ENCODE results near the gene CNOT11.
A peak's percentile ranks its signal among the peaks of the same experiment; 100 is the strongest.
"Not testable (repeated sequence)": the region's sequence is repeated elsewhere in the genome, so short reads cannot be mapped to it uniquely, and the experiment has no call there.

Gene CNOT11

DNA sequence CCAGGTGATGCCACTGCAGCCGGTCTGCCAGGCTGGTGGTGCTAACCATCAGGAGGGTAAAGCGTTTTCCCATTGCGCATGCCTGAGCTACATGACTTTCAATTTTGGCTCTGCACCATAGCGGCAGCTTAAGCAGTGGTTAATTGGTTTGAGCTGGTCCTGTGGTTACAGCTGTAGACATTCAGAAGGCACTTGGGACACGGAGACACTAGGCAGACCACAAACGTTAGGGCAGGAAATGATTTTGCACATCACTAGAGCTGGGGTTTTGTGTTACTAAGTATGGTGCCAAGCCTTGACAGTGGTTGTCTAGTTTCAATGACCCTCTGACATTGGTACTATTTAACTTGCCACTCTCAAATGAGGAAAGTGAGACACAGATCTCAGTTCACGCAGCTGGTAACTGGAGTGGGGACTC, 28.9 kb upstream of the CNOT11 start:
- TF ChIP-seq CTCF (IDR thresholded peaks at IDR 0.05; ENCODE audit: insufficient read depth, low read length, missing control alignments) = no peak
- ChIA-PET POLR2A (no interaction called here), CTCF (interaction anchor here (0.7 to 1.4 kb wide), 3 partner anchors 9 to 20 kb away, joined by 3 to 4 read pairs (median 3); no protein-coding TSS in a partner anchor)
- H3K4me3 ChIP-seq (ENCODE audit: low read depth, low read length) = no peak overlapping the region
- DNase-seq (ENCODE audit: low read depth, low spot score) = no peak

DNA sequence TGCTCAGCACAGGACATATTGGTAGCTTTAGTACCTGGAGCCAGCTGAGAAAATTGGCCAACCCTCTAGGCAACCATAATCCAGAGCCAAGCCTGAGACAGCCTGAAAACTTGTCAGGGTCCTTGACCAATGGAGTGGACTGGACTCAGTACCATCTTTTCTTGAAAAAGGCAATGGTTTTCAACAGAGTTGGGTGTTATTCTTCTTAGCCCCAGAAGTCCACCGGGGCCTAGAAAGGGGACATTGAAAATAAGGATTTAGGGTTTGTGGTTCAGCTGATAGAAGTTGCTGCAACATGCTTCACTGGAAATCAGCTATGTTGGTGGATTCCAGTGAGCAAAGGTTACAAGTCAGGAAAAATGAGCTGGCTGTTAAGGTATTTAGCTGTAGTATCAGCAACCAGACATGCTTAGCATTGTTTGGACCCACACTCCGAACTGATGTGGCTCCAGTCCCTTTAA, 22.1 kb upstream of the CNOT11 start:
- ChIA-PET CTCF (interaction anchor here (1.3 to 1.6 kb wide), 2 partner anchors 9 to 26 kb away, joined by 3 to 6 read pairs; no protein-coding TSS in a partner anchor), POLR2A (no interaction called here)
- peak; percentile 31 for DNase-seq (ENCODE audit: low read depth, low spot score)
- H3K4me3 ChIP-seq (ENCODE audit: low read depth, low read length) = no peak overlapping the region
- TF ChIP-seq CTCF (IDR thresholded peaks at IDR 0.05; ENCODE audit: insufficient read depth, low read length, missing control alignments) = no peak

DNA sequence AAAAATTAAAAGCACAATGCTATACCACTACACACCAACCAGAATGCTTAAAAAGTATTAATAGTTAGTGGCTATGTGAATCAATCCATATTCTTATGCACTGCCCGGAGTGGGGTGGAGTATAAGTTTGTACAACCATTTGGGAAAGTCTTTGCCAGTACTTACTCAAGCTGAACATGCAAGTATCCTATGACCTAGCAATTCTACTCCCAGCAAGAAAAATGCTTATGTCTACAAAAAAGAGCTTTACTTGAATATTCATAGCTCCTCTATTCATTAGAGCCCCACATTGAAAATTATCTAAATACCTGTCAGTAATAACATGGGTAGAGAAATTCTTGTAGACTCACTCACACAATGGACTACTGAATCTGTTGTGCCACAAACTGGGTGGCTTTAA, 21.4 kb upstream of the CNOT11 start:
- ChIA-PET CTCF (interaction anchor here (0.6 to 1.6 kb wide), 4 partner anchors 9 to 29 kb away, joined by 3 to 6 read pairs (median 3); no protein-coding TSS in a partner anchor), POLR2A (no interaction called here)
- DNase-seq (ENCODE audit: low read depth, low spot score) = no peak
- no peak overlapping the region for H3K4me3 ChIP-seq (ENCODE audit: low read depth, low read length)
- TF ChIP-seq CTCF (IDR thresholded peaks at IDR 0.05; ENCODE audit: insufficient read depth, low read length, missing control alignments) = no peak

GRCh38 chr2:101231937-101232730, 20.6 kb upstream of the CNOT11 start:
- no peak overlapping the region for H3K4me3 ChIP-seq (ENCODE audit: low read depth, low read length)
- CTCF ChIA-PET = interaction anchor here (0.5 to 1.4 kb wide), 6 partner anchors 9 to 170 kb away, joined by 3 to 4 read pairs (median 3); no protein-coding TSS in a partner anchor
- POLR2A ChIA-PET = no interaction called here
- no peak for TF ChIP-seq CTCF (IDR thresholded peaks at IDR 0.05; ENCODE audit: insufficient read depth, low read length, missing control alignments)
- no peak for DNase-seq (ENCODE audit: low read depth, low spot score)

- ChIA-PET POLR2A (no interaction called here), CTCF (interaction anchor here (0.6 to 1.2 kb wide), 4 partner anchors 8 to 29 kb away, joined by 3 to 4 read pairs (median 4); no protein-coding TSS in a partner anchor)
- H3K4me3 ChIP-seq (ENCODE audit: low read depth, low read length) = no peak overlapping the region
- no peak for DNase-seq (ENCODE audit: low read depth, low spot score)
- no peak for TF ChIP-seq CTCF (IDR thresholded peaks at IDR 0.05; ENCODE audit: insufficient read depth, low read length, missing control alignments)
Observed at GRCh38 chr2:101232770-101233169, 19.9 kb upstream of the CNOT11 start.

DNA sequence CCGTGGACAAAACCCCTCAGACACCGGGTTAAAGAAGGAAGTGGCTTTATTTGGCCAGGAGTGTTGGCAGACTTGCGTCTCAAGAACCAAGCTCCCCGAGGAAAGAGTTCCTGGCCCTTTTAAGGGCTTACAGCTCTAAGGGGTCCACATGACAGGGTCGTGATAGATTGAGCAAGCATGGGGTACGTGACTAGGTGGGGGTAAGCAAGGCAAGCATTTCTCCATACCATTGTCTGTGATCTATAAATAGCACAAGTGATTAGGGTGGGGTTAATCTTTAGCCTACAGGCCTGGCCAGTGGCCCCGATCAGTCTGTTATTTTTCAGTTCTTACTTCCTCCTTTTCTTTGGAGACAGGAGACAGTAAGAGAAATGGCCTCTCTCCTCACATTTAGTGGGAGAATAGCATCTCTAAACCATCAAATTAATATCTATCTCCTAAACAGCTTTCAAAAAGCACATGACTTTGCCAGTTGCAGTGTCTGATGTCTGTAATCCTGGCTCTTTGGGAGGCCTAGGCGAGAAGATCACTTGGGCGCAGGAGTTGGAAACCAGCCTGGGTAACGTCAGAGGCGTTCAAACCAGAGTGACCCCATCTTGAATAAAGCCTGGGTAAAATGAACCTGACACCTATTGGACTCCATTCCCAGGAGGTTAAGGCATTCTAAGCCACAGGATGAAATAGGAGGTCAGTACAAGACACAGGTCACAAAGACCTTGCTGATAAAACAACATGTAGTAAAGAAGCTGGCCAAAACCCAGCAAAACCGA, 18.3 kb upstream of the CNOT11 start:
- DNase-seq (ENCODE audit: low read depth, low spot score) = no peak
- CTCF ChIA-PET = no interaction called here
- no peak overlapping the region for H3K4me3 ChIP-seq (ENCODE audit: low read depth, low read length)
- TF ChIP-seq CTCF (IDR thresholded peaks at IDR 0.05; ENCODE audit: insufficient read depth, low read length, missing control alignments) = no peak
- POLR2A ChIA-PET = no interaction called here

GRCh38 chr2:101235956-101236355, 16.7 kb upstream of the CNOT11 start:
- POLR2A ChIA-PET; H3K4me3 ChIP-seq (ENCODE audit: low read depth, low read length); DNase-seq (ENCODE audit: low read depth, low spot score): not testable (repeated sequence)
- CTCF ChIA-PET = interaction anchor here (0.6 to 1.2 kb wide), 2 partner anchors 30 to 60 kb away, joined by 3 read pairs; no protein-coding TSS in a partner anchor

DNA sequence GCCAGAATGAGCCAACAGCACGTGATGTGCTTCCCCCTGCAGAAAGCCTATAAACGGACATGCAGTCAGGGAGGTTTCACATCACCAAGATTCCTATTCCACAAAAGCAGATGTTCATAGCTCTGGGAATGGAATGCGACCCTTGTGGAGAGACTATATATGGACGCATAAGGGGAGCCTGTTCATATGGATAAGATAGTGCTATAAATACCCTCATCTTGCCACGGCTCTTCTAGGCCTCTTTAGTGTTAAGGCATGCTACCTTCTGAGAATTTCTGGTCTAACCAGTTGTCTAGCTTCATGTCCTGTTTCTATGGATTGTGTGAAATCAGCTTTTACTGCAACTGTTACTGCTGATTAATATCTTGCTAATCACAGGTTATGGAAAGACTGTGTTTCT, 14.7 kb upstream of the CNOT11 start:
- POLR2A ChIA-PET; CTCF ChIA-PET; DNase-seq (ENCODE audit: low read depth, low spot score); H3K4me3 ChIP-seq (ENCODE audit: low read depth, low read length): not testable (repeated sequence)
